ENCODE results near the gene PIGA. TPM values are rescaled to one million over a fixed set of nuclear protein-coding genes. Genes with fewer than 3 reads are reported as not detected.
"Not testable (repeated sequence)": the region's sequence is repeated elsewhere in the genome, so short reads cannot be mapped to it uniquely, and the experiment has no call there.

The PIGA gene
- polyA plus RNA-seq, 5 donors = 15.8 to 27.7 (median 25.6) TPM

DNA sequence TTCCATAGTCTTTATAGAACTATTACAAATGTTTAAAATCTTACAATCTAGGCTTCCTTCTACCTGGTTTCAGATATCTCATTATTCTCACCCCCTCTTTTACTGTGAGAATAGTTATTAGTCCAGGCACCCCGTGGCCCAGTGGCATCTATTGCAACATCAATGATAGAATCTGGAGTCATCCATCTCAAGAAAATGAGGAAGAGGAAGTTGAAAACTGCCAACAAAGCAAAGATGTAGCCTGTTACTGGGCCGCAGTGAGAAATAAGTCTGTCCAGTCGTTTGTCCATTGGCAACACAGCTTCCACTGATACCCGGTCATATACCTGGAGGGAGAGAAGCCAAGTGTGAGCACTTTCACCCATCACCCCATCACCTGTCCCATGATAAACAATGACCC, 13.9 kb downstream of the PIGA start:
- DNase-seq = no peak

DNA sequence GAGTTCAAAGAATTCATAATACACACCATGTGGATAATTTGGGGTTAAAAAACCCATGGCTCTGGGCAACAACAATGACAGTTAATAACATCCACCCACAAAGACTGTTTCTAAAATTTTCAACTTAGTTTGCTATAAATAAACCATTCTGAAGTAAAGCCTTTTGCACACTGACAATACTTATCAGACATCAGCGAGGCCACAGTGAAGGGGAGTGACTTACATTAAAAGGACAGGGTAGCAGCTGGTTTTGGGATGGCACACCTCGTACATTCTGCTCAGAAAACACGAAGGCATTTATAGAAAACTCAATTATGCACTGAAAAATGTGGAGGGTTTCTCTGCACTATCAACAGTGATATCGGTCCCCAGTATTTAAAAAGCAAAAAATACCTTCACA, 15.0 kb downstream of the PIGA start:
- no peak for DNase-seq

DNA sequence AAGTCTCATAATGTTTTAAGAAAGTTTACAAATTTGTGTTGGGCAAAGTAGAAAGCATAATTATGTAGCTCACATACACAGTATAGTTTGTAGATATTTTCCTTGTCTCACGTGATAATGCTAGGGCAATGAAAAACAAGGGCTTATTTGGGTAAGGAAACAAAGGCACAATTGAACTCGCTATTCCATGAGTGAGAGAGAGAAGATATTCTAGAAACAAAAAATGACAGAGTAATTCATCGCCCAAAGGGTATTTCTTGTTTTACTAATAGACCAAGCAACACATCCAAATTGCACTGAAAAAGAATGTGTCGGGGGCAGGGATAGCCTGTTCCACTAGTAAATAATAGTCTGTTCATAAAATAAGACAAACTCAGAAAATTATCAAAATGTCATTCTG, 16.2 kb downstream of the PIGA start:
- no peak for DNase-seq

DNA sequence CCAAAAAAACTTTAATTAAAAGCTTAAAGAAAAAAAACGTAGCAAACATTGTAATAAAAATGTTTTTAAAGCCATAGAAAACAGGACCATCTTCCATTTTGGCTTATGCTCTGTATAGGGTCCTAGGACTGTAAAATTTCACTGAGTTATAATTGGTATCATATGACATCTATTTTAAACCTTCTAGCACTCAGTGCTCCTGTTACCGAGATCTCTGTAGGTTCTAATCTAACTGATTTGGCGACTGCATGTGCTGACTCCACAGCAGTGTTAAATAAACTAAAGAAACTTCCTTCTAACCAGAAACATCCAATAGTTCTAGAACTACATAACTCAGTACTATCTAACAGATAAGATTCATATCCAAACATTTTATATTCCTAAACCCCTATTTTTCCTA, 19.8 kb downstream of the PIGA start, which contains the start of gene ASB11:
TSS of gene ASB11 (minus strand) at position 132 of the 400 bp plus-strand sequence. CDS start at position 97, 35 bp downstream.
- no peak for DNase-seq

DNA sequence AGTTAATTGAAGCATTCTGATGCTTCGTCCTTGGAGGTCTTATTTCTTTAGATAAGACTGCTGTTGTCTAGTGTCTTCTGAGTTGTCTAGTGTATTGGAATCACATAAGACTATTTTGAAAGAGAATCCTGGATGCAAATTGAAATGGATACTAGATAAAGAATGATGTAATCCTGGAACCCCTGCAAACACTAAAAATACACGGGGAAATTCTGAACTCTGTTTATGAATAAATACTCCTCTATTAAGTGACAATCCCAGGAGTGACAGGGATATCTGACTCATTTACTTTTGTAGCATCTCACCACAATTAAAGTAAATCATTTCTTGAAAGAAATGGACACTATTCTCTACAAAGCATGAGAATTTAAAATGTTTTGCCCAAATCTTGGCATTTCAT, 20.9 kb downstream of the PIGA start:
- DNase-seq = no peak

DNA sequence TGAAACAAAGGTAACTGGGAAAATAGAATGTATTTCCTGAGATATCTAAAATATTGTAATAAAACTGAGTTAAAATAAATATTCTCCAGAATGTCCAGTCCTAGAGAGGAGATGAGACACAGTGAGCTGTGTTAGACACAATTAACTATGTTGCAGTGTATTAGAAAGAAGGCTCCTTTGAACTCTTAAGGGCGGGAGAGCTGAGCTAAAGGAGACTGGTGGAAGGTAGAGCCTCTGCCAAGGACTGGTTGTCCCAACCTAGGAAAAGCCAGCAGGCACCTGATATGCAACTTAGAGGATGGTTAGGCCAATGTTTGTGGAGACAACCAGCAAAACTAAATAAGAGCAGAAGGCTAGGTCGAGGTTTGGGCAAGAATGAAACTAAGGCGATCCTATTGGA, 24.2 kb downstream of the PIGA start:
- DNase-seq = no peak

DNA sequence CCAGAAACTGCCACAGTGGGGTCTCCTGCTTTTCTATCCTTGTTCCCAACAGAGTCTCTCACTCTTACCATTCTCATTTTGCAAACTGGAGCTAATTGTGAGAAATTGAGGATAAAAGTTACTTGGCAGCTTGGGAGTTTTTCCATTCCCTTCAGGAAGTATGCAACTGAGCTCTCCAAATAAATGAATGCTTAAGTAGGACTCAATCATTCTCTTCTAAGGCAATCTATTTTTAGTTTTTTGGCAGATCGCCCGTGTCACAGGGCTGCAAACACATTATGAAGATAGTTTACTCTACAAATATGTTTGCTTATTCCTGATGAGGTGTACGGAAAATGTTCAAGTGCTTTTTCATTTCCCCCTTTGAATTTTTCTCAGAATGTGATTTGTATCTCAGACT, 25.2 kb downstream of the PIGA start:
- peak; percentile 90 to 93 for DNase-seq

DNA sequence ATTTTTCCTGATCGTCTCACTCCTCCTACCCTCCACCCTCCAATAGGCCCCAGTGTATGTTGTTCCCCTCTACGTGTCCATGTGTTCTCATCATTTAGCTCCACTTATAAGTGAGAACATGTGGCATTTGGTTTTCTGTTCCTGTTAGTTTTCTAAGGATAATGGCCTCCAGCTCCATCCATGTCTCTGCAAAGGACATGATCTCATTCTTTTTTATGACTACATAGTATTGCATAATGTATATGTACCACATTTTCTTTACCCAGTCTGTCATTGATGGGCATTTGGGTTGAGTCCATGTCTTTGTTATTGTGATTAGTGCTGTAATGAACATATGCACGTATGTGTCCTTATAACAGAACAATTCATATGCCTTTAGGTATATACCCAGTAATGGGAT, 29.4 kb downstream of the PIGA start:
- DNase-seq = not testable (repeated sequence)

DNA sequence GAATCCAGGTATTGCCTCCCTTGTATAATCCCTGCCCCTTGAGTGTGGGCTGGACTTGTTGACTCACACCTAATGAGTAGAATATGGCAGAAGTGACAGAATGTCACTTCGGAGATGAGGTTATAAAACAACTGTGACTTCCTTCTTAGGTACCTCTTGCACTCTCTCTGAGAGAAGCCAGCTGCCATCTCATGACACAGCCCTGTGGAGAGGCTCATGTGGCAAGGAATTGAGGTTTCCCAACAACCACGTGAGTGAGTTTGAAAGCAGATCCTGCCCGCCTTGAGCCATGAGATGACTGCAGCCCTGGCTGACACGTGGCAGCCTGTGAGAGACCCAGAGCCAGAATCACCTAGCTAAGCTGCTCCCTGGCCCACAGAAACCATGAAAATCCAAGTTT, 33.4 kb downstream of the PIGA start:
- no peak for DNase-seq

DNA sequence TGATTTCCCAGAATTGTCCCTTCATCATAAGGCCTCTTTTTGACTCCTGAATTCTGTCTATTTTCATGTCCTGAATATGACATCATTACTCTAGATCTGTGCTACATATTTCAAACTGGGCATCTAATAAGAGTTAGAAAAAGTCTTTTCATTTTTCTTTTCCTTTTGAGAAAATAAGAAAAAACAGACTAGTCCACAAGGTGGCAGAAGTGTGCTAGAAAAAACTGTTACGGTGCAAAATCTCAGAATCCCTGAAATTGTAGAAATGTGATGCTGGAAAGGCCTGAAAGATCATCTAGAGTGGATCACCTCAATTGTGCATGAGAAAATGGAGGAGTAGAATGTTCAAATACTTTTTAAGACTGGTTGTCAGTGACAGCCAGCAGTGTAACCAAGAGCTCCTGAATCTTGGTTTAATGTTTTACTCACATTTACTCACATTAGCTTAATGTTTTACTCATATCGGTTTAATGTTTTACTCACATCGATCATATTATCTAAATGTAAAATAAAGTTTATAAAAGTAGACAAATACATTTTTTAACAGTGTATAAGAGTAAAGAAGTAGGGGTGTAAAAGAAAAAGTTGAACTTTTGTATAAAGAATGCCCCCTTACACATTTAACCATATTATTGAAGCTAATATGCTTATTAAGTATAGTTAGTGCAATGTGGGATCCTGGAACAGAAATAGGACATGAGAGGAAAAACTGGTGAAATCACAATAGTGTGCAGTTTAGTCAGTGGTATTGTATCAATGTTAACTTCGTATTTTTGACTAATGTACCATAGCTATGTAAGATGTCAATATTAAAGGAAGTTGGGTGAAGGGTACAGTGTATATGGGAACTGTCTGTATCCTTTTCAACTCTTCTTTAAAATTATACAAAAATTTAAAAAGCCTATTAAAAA, 35.1 kb downstream of the PIGA start:
- peak; percentile 21 to 42 for DNase-seq

DNA sequence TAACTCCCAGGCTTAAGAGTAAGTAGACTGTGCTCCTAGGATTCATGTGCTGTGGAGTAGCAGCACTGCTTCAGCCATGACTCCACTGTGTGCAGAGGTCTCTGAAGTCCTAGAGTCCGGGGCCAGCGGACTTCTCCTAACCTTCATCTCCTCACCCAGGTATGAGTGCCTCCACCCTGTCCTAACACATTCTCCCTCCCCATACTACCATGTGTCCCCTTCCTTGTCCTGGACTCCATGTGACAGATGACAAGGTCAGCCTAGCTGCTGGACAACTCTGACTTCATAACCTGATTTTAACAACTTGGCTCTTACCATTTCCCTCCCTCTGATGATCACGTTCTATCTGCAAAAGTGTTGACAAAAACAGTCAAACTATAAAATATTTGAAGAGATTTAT, 36.5 kb downstream of the PIGA start:
- no peak for DNase-seq

DNA sequence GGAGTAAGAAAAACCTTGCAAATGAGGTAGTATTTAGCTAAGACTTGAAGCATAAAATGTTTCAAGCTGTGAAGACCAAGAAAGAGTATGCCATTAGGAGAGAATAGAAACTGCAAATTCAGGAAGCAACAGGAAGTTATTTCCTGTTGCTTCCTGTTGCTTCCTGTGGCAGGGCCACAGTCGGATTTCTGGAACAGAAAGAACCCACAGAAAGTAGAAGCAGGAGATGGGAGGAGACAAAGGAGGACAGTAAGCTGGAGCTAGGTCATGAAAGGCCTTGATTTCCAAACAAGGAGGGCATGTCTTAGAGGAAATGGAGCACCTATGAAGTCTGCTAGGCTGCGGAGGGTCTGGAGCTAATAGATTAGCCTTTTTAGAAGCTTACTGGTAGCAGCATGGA, 37.1 kb downstream of the PIGA start:
- no peak for DNase-seq

DNA sequence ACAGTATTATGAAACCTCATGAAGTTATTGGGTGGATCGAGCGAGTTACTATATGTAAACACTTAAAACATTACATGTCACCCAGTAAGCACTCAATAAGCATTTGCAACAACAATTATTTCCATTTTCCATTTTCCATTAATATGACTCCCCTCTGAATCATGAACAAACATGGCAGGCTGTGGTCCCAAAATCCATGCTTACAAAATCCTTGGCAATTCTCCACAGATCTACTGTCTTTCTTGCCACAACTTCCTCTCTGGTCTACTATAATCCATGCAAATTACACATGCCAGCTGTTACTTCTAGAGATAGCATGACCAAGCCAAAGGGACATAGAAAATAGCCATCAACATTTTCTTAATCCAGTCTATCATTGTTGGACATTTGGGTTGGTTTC, 41.9 kb downstream of the PIGA start:
- DNase-seq = no peak

DNA sequence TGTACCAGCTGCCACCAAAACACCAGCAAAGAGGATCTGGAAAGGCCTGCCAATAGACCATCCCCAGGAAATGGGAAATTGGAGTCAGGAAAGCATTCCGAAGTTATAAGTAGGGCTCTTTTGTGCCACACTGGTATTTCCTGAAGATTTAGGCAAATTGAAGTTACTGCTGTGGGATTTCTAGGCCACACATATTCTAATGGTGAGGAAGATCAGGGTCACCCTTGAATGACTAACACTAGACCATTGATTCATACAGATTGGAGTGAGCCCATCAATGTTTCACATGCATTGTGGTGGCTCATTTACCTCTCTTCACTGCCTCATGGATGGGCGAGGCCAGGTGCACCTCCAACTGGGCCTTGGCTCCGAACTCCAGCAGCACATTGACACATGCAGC, 42.5 kb downstream of the PIGA start:
- DNase-seq = no peak

DNA sequence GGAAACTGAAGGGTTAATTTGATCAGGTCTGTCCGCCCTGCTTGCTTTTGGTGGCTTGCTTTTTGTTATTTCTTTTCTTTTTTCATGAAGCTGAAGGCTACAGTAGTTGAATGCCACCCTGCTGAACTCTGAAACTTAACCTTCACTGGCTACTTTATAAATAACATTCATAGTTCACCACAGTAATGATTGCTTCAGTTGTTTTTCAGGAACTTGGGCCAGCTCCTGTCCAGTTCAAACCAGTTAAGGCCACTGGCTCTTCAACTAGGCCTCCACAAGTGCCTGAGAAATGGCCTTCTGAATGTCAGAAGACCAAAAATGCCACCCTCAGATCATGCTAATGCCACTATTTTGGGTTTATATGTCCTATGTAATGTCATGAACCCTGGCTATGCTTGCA, 57.7 kb downstream of the PIGA start:
- DNase-seq = no peak

DNA sequence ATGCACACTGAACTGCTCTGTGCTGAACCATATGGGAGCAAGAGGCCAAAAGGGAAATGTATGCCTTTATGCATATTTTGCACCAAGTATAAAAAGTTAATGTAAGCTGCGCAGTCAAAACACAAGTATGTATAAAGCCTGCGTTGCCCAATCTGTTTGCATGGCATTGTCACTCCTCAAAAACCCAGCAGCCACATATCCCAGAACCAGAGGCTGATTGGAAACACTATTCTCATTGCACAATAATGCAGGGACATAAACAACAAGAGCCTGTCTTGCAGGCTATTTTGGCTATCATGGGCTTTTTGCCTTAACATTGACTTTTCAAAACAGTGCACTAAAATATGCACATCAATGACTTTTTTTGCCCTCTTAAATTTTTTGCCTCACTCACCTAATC, 60.4 kb downstream of the PIGA start:
- no peak for DNase-seq

DNA sequence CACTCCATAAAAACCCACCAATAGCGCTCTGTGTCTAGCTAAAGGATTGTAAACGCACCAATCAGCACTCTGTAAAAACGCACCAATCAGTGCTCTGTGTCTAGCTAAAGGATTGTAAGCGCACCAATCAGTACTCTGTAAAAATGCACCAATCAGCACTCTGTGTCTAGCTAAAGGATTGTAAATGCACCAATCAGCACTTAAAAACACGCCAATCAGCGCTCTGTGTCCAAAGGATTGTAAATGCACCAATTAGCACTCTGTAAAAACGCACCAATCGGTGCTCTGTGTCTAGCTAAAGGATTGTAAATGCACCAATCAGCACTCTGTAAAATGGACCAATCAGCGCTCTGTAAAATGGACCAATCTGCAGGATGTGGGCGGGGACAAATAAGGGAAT, 62.0 kb downstream of the PIGA start:
- not testable (repeated sequence) for DNase-seq

DNA sequence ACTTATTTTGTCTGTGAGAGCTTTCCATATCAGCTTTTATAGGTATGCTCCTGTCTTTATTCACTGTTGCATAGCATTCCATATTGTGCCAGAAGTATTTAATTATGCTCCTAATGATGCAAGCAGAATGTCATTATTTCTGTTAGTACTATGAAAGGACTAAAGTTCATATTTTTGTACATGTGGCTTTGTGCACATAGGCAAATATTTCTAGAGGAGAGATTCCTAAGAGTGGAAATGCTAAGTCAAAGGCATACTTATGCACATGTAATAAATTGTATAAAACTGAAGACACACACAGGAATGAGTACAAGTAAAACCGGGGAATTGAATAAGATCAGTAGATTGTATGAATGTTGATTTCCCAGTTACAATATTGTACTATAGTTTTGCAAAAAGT, 63.6 kb downstream of the PIGA start:
- no peak for DNase-seq

DNA sequence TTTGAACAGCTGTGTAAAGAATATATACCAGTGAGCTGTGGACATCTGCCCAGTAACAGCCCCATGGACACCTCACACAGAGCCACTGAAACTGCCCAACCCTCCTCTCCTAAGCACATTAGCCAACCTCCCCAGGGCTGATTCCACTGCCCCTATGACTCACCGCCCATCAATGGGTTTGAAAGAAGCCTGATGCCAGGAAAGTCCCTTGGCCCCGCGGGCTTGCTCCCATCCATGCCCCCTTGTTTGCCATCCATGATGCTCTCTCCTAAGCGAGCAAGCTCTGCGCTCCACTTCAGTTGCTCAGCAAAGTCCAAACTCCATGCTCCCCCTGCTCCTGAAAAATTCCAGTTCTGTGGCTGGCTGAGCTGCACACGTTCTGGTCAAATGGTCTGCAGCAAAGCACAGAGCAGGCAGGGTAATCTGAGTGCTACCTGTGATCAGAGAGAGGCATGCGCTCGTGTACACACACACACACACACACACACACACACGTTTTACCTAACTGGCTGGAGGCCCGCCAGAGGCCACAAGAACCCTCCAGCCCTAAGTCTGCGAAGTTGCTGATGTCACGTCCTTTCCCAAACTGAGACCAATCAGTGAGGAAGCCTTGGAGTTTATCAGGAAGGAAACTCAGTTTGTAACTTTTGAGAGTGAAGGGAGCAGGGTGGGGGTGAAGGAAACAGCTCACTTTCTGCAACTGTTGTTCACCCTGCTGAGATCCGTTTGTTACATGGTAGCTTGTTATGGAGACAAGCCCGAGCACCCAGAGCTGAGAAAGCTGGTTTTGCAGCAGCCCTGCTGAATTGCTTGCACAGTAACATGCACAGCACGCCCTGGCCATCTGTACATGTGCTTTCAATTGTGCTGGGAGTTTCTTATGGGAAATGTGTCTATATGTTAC, 65.5 kb downstream of the PIGA start, which contains the start of gene ASB9:
TSS of gene ASB9 (minus strand) at position 466 of the 904 bp plus-strand sequence. CDS start at position 257, 209 bp downstream.
- peak; percentile 33 to 34 for DNase-seq
